Neural progenitor cell (in vitro differentiated cells): ENCODE measurements around the gene SREBF2. TPM values are rescaled to one million over a fixed set of nuclear protein-coding genes. Genes with fewer than 3 reads are reported as not detected.
A peak's percentile ranks its signal among the peaks of the same experiment; 100 is the strongest.

Experiments
- DNase-seq: peaks from one replicate; pipeline ENCODE4 v3.0.0-alpha.2; 2016; ENCODE audit warnings: low spot score
- H2AFZ ChIP-seq: fragments of 200-600 bp; sonication (generic); replicated peaks from 2 replicates; pipeline ENCODE4 v1.6.1; 2016; ENCODE audit warnings: antibody characterized with exemption
- H3F3A ChIP-seq: fragments of 200-600 bp; sonication (generic); 2 replicates; pipeline ENCODE4 v1.6.1; 2016; ENCODE audit warnings: antibody characterized with exemption, low read depth
- H3K27ac ChIP-seq: fragments of 200-600 bp; sonication (generic); 2 replicates; pipeline ENCODE4 v1.5.1; 2016; ENCODE audit warnings: mild to moderate bottlenecking
- H3K27me3 ChIP-seq: fragments of 200-600 bp; sonication (generic); 2 replicates; pipeline ENCODE4 v1.6.1; 2016; ENCODE audit warnings: mild to moderate bottlenecking, moderate library complexity
- H3K36me3 ChIP-seq: fragments of 200-600 bp; sonication (generic); 2 replicates; pipeline ENCODE4 v1.5.1; 2016
- H3K4me1 ChIP-seq: fragments of 200-600 bp; sonication (generic); 2 replicates; pipeline ENCODE4 v1.6.1; 2016; ENCODE audit warnings: mixed run types
- H3K4me2 ChIP-seq: fragments of 200-600 bp; sonication (generic); 2 replicates; pipeline ENCODE4 v1.6.1; 2016
- H3K4me3 ChIP-seq: fragments of 200-600 bp; sonication (generic); 2 replicates; pipeline ENCODE4 v1.5.1; 2016
- H3K79me2 ChIP-seq: fragments of 200-600 bp; sonication (generic); 2 replicates; pipeline ENCODE4 v1.6.1; 2016; ENCODE audit warnings: low read depth
- H3K9ac ChIP-seq: fragments of 200-600 bp; sonication (generic); 2 replicates; pipeline ENCODE4 v1.6.1; 2016
- H3K9me3 ChIP-seq: fragments of 200-600 bp; sonication (generic); 2 replicates; pipeline ENCODE4 v1.5.1; 2016; ENCODE audit warnings: low read depth
- H4K20me1 ChIP-seq: fragments of 200-600 bp; sonication (generic); 2 replicates; pipeline ENCODE4 v1.6.1; 2016; ENCODE audit warnings: low read depth
- H3K27ac Mint-ChIP-seq: 3 replicates; pipeline ENCODE4 v1.8.0; 2021; ENCODE audit warnings: mixed read lengths
- H3K27me3 Mint-ChIP-seq: 2 replicates; pipeline ENCODE4 v1.8.0; 2022; ENCODE audit warnings: low read depth, mild to moderate bottlenecking, inconsistent platforms, moderate library complexity, mixed read lengths; ENCODE audit not compliant: insufficient read depth
- H3K36me3 Mint-ChIP-seq: 3 replicates; pipeline ENCODE4 v1.8.0; 2021; ENCODE audit warnings: mixed read lengths
- H3K4me1 Mint-ChIP-seq: 3 replicates; pipeline ENCODE4 v1.8.0; 2021; ENCODE audit warnings: mixed read lengths
- H3K4me3 Mint-ChIP-seq: 3 replicates; pipeline ENCODE4 v1.8.0; 2021; ENCODE audit warnings: mild to moderate bottlenecking, moderate library complexity, mixed read lengths
- H3K9me3 Mint-ChIP-seq: 3 replicates; pipeline ENCODE4 v1.8.0; 2020; ENCODE audit warnings: mixed read lengths
- EZH2 ChIP-seq: fragments of 200-600 bp; sonication (generic); IDR thresholded peaks from 2 replicates; pipeline ENCODE4 v1.6.1; 2017; ENCODE audit warnings: antibody characterized with exemption, mild to moderate bottlenecking, moderate library complexity
- EZH2phosphoT487 ChIP-seq: fragments of 200-600 bp; sonication (generic); IDR thresholded peaks from 2 replicates; pipeline ENCODE4 v1.6.1; 2017; ENCODE audit warnings: antibody characterized with exemption
- total RNA-seq: library from RNA; depleted of rRNA; stranded (reverse); fragments of >200 nt; gene quantifications from 2 replicates; pipeline ENCODE4 v1.2.3, GENCODE V29; 2015; ENCODE audit warnings: low replicate concordance
- TF ChIP-seq, protein P1 (sequence below): fragments of 200-600 bp; sonication (generic); IDR thresholded peaks from 2 replicates; pipeline ENCODE4 v1.5.1; 2017; ENCODE audit warnings: antibody characterized with exemption, mild to moderate bottlenecking

Gene SREBF2
- total RNA-seq, 1 donor from 2014 or later = 64.0 TPM

DNA sequence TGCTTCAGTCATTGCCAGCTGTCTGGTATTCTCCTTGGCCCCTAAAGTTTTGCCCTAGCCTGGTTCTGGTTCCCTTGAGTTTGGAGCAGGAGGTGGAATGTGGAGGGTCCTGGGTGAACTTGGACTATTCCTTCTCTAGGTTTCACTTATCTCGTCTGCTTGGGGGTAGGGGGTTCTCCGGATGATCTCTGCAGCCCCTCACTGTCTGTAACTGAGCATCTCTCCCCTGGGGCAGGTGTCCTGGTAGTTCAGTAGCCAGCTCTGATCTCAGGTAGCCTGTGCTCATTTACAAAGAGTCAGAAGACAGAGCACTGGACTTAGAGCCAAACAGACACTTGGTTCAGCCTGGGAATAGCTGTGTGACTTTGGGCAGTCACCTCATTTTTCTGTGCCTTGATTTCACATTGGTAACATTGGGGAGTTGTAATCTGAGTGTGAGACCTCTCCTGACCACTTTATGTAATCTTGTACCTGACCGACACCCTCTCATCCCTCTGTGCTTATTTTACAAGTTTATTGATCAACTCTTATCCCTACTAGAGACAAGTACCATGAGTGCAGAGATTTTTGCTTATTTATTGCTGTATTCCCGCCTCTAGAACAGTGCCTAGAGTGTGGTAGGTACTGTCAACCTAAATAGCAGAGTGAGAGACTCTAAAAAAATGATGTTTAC lies 31.6 kb upstream of the SREBF2 start:
- Mint-ChIP-seq H3K9me3 (no peaks in the 10 kb centered on the region), H3K27ac (peak overlapping the region; percentile 1), H3K4me3 (peak overlapping the region; percentile 96), H3K36me3 (peaks cover 6% of the 10 kb centered on the region), H3K27me3 (peaks cover 3% of the 10 kb centered on the region), H3K4me1 (peaks cover 37% of the 10 kb centered on the region)
- no peaks in the 10 kb centered on the region for H3K9me3 ChIP-seq
- TF ChIP-seq EZH2 = no peak
- TF ChIP-seq, protein P1, sequence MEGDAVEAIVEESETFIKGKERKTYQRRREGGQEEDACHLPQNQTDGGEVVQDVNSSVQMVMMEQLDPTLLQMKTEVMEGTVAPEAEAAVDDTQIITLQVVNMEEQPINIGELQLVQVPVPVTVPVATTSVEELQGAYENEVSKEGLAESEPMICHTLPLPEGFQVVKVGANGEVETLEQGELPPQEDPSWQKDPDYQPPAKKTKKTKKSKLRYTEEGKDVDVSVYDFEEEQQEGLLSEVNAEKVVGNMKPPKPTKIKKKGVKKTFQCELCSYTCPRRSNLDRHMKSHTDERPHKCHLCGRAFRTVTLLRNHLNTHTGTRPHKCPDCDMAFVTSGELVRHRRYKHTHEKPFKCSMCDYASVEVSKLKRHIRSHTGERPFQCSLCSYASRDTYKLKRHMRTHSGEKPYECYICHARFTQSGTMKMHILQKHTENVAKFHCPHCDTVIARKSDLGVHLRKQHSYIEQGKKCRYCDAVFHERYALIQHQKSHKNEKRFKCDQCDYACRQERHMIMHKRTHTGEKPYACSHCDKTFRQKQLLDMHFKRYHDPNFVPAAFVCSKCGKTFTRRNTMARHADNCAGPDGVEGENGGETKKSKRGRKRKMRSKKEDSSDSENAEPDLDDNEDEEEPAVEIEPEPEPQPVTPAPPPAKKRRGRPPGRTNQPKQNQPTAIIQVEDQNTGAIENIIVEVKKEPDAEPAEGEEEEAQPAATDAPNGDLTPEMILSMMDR = no peak
- TF ChIP-seq EZH2phosphoT487 = no peak
- H4K20me1 ChIP-seq = peaks cover 8% of the 10 kb centered on the region
- H3K27me3 ChIP-seq = no peaks in the 10 kb centered on the region
- peak overlapping the region; percentile 66 for H3K9ac ChIP-seq
- H3K4me1 ChIP-seq = peaks cover 22% of the 10 kb centered on the region
- H2AFZ ChIP-seq = peak overlapping the region; percentile 77
- no peak for DNase-seq
- peaks cover 50% of the 10 kb centered on the region for H3K79me2 ChIP-seq
- H3K27ac ChIP-seq = peak overlapping the region; percentile 24
- peaks cover 14% of the 10 kb centered on the region for H3F3A ChIP-seq
- no peaks in the 10 kb centered on the region for H3K36me3 ChIP-seq
- H3K4me3 ChIP-seq = peak overlapping the region; percentile 75
- H3K4me2 ChIP-seq = peak overlapping the region; percentile 97

DNA sequence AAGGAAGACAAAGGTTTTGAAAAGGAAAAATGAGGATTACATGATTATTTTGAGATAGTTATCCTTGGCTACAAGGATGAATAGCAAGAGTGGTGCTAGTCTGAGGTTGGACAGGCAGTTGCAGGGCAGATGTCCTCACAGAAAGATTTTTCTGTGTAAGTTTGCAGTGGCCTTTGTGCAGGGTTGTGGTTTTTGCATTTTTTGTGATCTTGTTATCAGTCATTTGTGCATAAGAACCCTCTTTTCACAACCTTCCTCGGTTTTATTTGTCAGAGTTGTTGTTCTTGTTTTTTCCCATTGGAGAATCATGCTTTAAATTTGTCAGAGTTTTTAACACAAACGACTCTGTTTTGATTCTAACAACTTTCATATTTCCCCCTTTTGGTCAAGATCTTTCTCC lies 31.0 kb upstream of the SREBF2 start:
- Histone ChIP-seq H3K4me3 (peak overlapping the region; percentile 75), H3K4me2 (peak overlapping the region; percentile 97), H3K27ac (no peak overlapping the region), H2AFZ (no peak overlapping the region), H3F3A (peaks cover 14% of the 10 kb centered on the region), H3K9me3 (no peaks in the 10 kb centered on the region), H3K79me2 (peaks cover 56% of the 10 kb centered on the region), H3K4me1 (peaks cover 22% of the 10 kb centered on the region), H3K9ac (no peak overlapping the region), H3K36me3 (no peaks in the 10 kb centered on the region), H4K20me1 (peaks cover 8% of the 10 kb centered on the region), H3K27me3 (no peaks in the 10 kb centered on the region)
- no peak for DNase-seq
- H3K9me3 Mint-ChIP-seq = no peaks in the 10 kb centered on the region
- peak overlapping the region; percentile 96 for H3K4me3 Mint-ChIP-seq
- peaks cover 3% of the 10 kb centered on the region for H3K27me3 Mint-ChIP-seq
- TF ChIP-seq, protein P1 = no peak
- TF ChIP-seq EZH2 (no peak), EZH2phosphoT487 (no peak)
- no peak overlapping the region for H3K27ac Mint-ChIP-seq
- peaks cover 6% of the 10 kb centered on the region for H3K36me3 Mint-ChIP-seq
- peaks cover 37% of the 10 kb centered on the region for H3K4me1 Mint-ChIP-seq

DNA sequence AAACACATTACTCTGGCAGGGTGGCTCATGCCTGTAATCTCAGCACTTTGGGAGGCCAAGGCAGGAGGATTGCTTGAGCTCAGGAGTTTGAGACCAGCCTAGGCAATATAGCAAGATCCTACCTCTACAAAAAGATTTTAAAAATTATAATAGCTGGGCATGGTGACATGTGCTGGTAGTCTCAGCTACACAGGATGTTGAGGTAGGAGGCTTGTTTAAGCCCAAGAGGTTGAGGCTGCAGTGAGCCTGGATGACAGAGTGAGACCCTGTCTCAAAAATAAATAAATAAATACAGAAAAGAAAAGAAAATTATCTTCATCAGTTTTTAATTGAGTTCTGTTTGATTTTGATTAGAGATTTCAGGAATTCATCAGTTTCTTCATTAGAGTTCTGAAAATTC lies 27.3 kb upstream of the SREBF2 start:
- H3K36me3 ChIP-seq = no peaks in the 10 kb centered on the region
- no peak overlapping the region for H3K9ac ChIP-seq
- peaks cover 8% of the 10 kb centered on the region for H4K20me1 ChIP-seq
- no peak for DNase-seq
- H3K9me3 ChIP-seq = no peaks in the 10 kb centered on the region
- Mint-ChIP-seq H3K27me3 (no peaks in the 10 kb centered on the region), H3K36me3 (peaks cover 20% of the 10 kb centered on the region), H3K4me3 (no peak overlapping the region), H3K9me3 (no peaks in the 10 kb centered on the region), H3K27ac (no peak overlapping the region), H3K4me1 (peaks cover 26% of the 10 kb centered on the region)
- peaks cover 4% of the 10 kb centered on the region for H3F3A ChIP-seq
- no peak overlapping the region for H3K4me2 ChIP-seq
- H3K4me1 ChIP-seq = peaks cover 10% of the 10 kb centered on the region
- H3K27ac ChIP-seq = no peak overlapping the region
- H3K79me2 ChIP-seq = peaks cover 60% of the 10 kb centered on the region
- no peaks in the 10 kb centered on the region for H3K27me3 ChIP-seq
- no peak for TF ChIP-seq EZH2phosphoT487
- TF ChIP-seq, protein P1 = no peak
- TF ChIP-seq EZH2 = no peak
- H2AFZ ChIP-seq = no peak overlapping the region
- H3K4me3 ChIP-seq = no peak overlapping the region
